HG03135 (cell line): ENCODE data around the gene KCNE1.
"Not testable (repeated sequence)": the region's sequence is repeated elsewhere in the genome, so short reads cannot be mapped to it uniquely, and the experiment has no call there.

Experiments
- ATAC-seq: cut with Tn5 transposase; IDR thresholded peaks from one replicate; pipeline ENCODE4 v1.9.1; 2021; ENCODE audit warnings: mild to moderate bottlenecking, moderate library complexity; ENCODE audit not compliant: unreplicated experiment

The KCNE1 gene

DNA sequence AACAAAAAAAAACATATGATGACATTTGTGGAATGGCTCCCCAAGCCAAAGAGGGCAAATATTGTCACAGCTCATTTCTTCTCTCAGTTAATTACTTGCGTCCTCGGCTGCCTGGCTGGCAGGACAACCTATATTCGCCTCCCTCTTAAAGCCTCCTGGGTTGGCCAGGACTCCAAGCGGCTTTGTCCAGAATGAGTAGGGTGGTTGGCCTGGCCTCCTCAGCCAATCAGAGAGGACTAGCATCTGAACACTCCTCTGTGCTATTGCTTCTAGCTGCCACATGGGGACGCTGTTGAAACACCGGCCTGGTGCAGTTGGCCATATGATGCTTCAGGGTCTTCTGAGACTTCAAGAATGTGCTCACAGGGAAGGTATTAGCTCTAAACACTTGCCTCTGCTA lies 83.6 kb downstream of the KCNE1 start:
- ATAC-seq: not testable (repeated sequence)

DNA sequence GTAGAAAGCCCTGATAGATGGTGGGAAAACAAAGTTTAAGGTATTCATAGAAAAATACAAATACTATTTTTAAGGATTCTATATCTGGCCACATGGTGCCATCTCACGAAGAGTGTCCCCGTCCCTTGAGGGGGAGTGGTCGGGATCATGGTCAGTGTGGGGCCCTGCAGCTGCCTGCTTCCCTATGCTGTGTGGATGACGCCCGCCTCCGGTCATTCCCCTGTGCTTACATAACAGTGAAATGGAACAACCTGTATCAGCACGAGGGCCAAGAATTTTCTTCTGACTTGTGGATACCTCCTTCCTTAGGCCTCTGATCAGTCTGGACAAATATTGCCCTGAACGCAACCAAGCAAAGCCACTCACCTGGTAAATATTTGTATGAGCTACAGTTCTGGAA lies 84.7 kb downstream of the KCNE1 start:
- ATAC-seq: not testable (repeated sequence)

DNA sequence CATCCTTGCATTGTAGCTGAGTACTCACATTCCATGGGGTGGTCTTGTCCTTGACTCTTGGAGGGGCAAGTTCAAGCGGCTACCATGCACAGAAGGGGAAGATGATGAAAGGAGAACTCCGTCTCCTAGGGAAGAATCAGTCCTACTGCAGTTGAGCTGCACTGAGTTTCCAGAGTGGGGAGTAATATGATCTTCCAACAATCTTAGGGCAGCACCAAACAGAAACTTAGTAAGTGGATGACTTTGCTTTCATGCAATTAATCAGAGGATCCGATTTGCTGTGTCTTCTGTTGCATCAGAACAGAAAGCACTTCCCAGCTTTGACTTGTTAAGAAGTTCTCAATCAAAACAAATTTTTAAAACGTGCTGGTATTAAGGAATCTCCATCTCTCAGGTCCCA lies 88.2 kb downstream of the KCNE1 start, which contains the start of gene SMIM34:
Gene SMIM34 (minus strand): TSS at position 147 of the 400 bp plus-strand sequence. CDS start 112 bp downstream, at position 35.
- ATAC-seq: not testable (repeated sequence)

DNA sequence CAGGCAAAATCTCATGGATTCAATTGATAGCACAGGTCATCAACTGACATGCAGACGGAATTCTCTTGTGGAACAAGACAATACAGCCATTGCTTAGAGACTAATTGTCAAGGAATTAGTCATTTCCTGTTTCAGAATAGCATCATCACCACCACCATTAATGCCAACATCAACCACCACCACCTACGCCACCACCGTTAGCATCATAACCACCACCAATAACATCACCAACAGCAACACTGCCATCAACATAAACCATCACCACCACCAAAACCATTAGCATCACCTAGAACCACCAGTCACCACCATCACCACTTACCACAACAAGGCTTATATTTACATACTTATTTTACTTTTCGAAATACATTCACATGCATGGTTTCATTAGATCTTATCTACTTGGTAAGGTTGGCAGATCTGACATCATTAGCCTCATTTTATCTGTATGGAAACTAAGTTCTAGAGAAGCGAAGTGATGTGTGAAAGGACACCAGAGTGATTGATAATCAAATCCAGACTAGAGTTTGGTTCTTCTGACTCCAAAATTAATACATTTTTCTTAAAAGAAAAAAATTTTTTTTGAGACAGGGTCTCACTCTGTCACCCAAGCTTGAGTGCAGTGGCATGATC lies 94.4 kb downstream of the KCNE1 start:
- ATAC-seq: not testable (repeated sequence)

DNA sequence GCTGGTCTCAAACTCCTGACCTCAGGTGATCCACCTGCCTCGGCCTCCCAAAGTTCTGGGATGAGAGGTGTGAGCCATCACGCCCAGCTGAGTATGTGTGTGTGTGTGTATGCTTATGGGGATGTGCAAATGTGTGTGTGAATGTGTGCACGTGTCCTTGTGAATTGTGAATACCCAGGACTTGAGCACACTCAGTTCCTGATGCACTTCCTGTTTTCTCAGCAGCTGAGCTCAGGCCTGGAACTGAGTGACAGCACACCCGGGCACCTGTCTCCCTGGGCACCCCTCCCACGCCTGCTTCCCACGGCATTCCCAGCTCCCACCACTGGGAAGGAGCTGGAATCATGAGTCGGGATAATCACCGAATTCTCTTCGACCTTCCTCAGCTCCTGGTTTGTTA lies 104.7 kb downstream of the KCNE1 start:
- not testable (repeated sequence) for ATAC-seq

DNA sequence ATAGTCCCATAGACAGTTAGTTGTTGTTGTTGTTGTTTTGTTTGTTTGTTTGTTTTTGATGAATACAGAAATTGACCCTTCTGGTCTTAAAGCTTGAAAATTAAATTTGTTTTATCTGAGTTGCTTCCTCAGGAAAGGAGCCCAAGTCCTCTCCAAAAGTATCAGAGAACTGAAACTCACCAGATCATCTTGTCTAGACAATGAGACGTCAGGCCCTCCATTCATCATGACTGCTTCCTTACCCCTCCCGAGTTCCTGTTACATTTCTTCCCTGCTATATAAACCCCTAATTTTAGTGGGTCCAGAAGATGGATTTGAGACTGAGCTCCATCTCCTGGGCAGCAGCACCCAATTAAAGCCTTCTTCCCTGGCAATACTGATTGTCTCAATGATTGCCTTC lies 105.3 kb downstream of the KCNE1 start:
- not testable (repeated sequence) for ATAC-seq

DNA sequence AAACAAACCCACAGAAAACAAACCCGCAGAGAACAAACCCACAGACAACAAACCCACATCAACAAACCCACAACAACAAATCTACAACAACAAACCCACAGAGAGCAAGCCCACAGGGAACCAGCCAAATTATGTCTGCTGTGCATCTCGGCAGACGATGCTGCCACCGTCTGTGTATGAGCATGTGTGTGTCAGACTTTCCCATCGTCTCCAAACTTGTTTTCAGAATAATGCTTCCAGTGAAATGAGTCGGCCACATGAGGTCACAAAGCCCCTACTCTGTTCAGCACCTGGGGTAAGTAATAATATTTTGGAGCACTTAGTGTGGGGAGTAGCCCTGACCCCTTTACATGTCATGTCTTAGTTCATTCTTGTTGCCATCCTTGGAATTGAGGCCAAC lies 105.9 kb downstream of the KCNE1 start:
- ATAC-seq: not testable (repeated sequence)

DNA sequence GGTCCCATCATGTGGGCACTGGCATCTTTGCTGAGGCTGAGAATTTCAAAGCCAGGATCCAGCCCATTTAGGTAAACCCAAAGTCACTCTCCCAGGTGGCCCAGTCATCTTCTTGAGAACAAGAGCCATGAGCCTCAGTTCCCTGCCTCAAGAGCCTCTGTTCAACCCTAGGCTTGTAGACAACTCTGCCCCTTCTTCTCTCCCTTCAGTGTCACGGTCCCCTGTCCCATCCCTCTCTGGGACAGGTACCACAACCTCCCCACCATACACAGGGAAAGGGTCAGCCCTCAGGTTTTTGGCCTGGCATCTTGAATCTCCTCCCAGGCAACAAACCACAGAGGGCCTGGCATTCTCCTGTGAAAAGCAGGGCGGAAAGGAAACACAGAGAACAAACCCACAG lies 106.3 kb downstream of the KCNE1 start:
- not testable (repeated sequence) for ATAC-seq

DNA sequence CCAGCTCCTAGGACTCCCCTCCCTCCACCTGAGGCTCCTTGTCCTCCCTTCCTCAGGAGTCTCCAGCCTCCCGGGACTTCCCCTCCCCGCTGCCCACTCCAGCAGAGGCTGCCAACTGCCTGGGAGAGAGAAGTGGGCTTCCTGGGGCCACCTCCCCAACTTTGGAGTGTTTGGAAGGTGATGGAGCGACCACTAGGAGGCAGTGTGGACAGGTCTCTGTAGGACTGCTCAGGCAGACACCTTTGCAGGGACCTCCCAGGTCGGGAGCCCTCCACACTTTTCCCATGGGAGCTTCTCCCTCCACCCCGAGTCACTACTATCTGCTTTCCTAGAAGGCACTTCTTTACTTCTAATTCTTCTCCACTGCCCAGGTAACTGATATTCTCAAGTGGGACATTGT lies 107.3 kb downstream of the KCNE1 start:
- ATAC-seq: not testable (repeated sequence)

DNA sequence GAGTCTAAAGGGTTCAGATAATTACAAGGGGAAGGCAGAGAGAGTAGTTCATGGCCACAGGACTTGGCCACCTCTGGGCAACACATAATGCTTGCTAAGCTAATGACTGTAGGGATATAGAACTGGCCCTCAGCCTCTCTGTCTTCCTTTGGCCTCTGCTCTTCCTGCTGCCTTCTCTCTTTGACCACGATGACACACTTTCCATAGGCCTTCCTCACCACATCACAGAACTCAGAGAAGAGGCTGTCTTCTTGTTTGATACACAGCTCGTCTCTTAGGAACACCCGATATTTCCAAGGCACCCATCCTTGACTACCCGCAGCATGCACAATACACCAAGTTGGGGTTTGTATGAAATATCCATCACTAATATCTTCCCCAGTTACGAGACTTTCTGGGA lies 111.5 kb downstream of the KCNE1 start:
- ATAC-seq: not testable (repeated sequence)
